ENCODE measurements around the gene GNG12. TPM values are rescaled to one million over a fixed set of nuclear protein-coding genes. Genes with fewer than 3 reads are reported as not detected.
A peak's percentile ranks its signal among the peaks of the same experiment; 100 is the strongest.

Gene GNG12
- total RNA-seq, 6 experiments from 2014 or later = 172 to 229 (median 198) TPM

GRCh38 chr1:67717876-67718275 is 115.4 kb downstream of the GNG12 start:
- peaks cover 55% of the 10 kb centered on the region for H3K4me1 Mint-ChIP-seq (ENCODE audit: low read depth)
- H3K9me3 Mint-ChIP-seq = no peaks in the 10 kb centered on the region
- peaks cover 3% of the 10 kb centered on the region; the same call in 1 of the 2 replicates for H3K27me3 Mint-ChIP-seq (ENCODE audit: insufficient read depth)
- no peak for TF ChIP-seq CTCF (IDR thresholded peaks at IDR 0.05)
- no peak overlapping the region for H3K4me3 Mint-ChIP-seq
- peak; percentile 16 for DNase-seq
- H3K27ac Mint-ChIP-seq = peak overlapping the region; percentile 53
- H3K36me3 Mint-ChIP-seq (ENCODE audit: low read depth) = peaks cover 8% of the 10 kb centered on the region; the same call in 1 of the 2 replicates

- H3K4me3 Mint-ChIP-seq = no peak overlapping the region
- peaks cover 8% of the 10 kb centered on the region; the same call in 1 of the 2 replicates for H3K36me3 Mint-ChIP-seq (ENCODE audit: low read depth)
- H3K27me3 Mint-ChIP-seq (ENCODE audit: insufficient read depth) = peaks cover 3% of the 10 kb centered on the region; the same call in 1 of the 2 replicates
- H3K9me3 Mint-ChIP-seq = no peaks in the 10 kb centered on the region
- TF ChIP-seq CTCF (IDR thresholded peaks at IDR 0.05) = no peak
- peaks cover 62% of the 10 kb centered on the region for H3K4me1 Mint-ChIP-seq (ENCODE audit: low read depth)
- no peak overlapping the region for H3K27ac Mint-ChIP-seq
- DNase-seq = peak; percentile 23
These were observed 116.5 kb downstream of the GNG12 start for GRCh38 chr1:67716800-67717199.

GRCh38 chr1:67715819-67716218 is 117.4 kb downstream of the GNG12 start:
- H3K4me1 Mint-ChIP-seq (ENCODE audit: low read depth) = peaks cover 72% of the 10 kb centered on the region
- peaks cover 3% of the 10 kb centered on the region; the same call in 1 of the 2 replicates for H3K27me3 Mint-ChIP-seq (ENCODE audit: insufficient read depth)
- peaks cover 8% of the 10 kb centered on the region; the same call in 1 of the 2 replicates for H3K36me3 Mint-ChIP-seq (ENCODE audit: low read depth)
- TF ChIP-seq CTCF (IDR thresholded peaks at IDR 0.05) = no peak
- H3K4me3 Mint-ChIP-seq = no peak overlapping the region
- DNase-seq = no peak
- H3K27ac Mint-ChIP-seq = no peak overlapping the region
- no peaks in the 10 kb centered on the region for H3K9me3 Mint-ChIP-seq

GRCh38 chr1:67713057-67713846 is 120.0 kb downstream of the GNG12 start:
- Mint-ChIP-seq H3K27me3 (ENCODE audit: insufficient read depth) (peaks cover 2% of the 10 kb centered on the region; the same call in 1 of the 2 replicates), H3K9me3 (no peaks in the 10 kb centered on the region), H3K27ac (peak overlapping the region; percentile 54), H3K4me1 (ENCODE audit: low read depth) (peaks cover 83% of the 10 kb centered on the region), H3K36me3 (ENCODE audit: low read depth) (peaks cover 8% of the 10 kb centered on the region; the same call in 1 of the 2 replicates), H3K4me3 (peak overlapping the region; percentile 53)
- no peak for TF ChIP-seq CTCF (IDR thresholded peaks at IDR 0.05)
- peak; percentile 91 for DNase-seq

GRCh38 chr1:67711855-67712212 is 121.4 kb downstream of the GNG12 start:
- Mint-ChIP-seq H3K36me3 (ENCODE audit: low read depth) (peaks cover 16% of the 10 kb centered on the region), H3K27ac (no peak overlapping the region), H3K4me1 (ENCODE audit: low read depth) (peaks cover 87% of the 10 kb centered on the region), H3K9me3 (no peaks in the 10 kb centered on the region), H3K4me3 (no peak overlapping the region), H3K27me3 (ENCODE audit: insufficient read depth) (peaks cover 2% of the 10 kb centered on the region; the same call in 1 of the 2 replicates)
- TF ChIP-seq CTCF (IDR thresholded peaks at IDR 0.05) = no peak
- DNase-seq = no peak
